GM12892 (cell line): ENCODE measurements around the gene LRFN2.

Source experiments
- DNase-seq: peaks from one replicate; pipeline ENCODE4 v3.0.0; 2011; ENCODE audit not compliant: insufficient read length
- FAIRE-seq: peaks from 2 replicates; lab custom pipeline; 2011; peaks lifted over from hg19 to GRCh38; lab: Jason Lieb, UNC
- POLR2A ChIP-seq: IDR thresholded peaks from 2 replicates; pipeline ENCODE4 v1.6.1; 2011; ENCODE audit warnings: low read depth, low read length, control low read depth
- POLR2AphosphoS5 ChIP-seq: IDR thresholded peaks from 2 replicates; pipeline ENCODE4 v1.6.1; 2011; ENCODE audit warnings: low read depth, low read length, control low read depth
- TAF1 ChIP-seq: IDR thresholded peaks from 2 replicates; pipeline ENCODE4 v1.6.1; 2011; ENCODE audit warnings: low read depth, mild to moderate bottlenecking, control low read depth, low read length, borderline replicate concordance

LRFN2 gene

GRCh38 chr6:40395698-40396076, 191.5 kb downstream of the LRFN2 start:
- DNase-seq: no peak
- TF ChIP-seq TAF1: no peak
- no peak for TF ChIP-seq POLR2AphosphoS5
- no peak for TF ChIP-seq POLR2A
- no peak for FAIRE-seq

GRCh38 chr6:40395066-40395697, 192.0 kb downstream of the LRFN2 start:
- no peak for DNase-seq
- no peak for FAIRE-seq
- TF ChIP-seq POLR2AphosphoS5 (no peak), POLR2A (no peak), TAF1 (no peak)

- DNase-seq (no peak), FAIRE-seq (no peak)
- TF ChIP-seq POLR2A: no peak
These were observed 192.8 kb downstream of the LRFN2 start for GRCh38 chr6:40394381-40394780.

- TF ChIP-seq POLR2A (no peak), POLR2AphosphoS5 (no peak), TAF1 (no peak)
- FAIRE-seq (no peak), DNase-seq (no peak)
These were observed 193.5 kb downstream of the LRFN2 start for GRCh38 chr6:40393641-40394040.

- DNase-seq (no peak), FAIRE-seq (no peak)
- no peak for TF ChIP-seq POLR2AphosphoS5
- TF ChIP-seq POLR2A: no peak
- TF ChIP-seq TAF1: no peak
These were observed 194.6 kb downstream of the LRFN2 start for GRCh38 chr6:40392589-40392988.

- FAIRE-seq (no peak), DNase-seq (no peak)
- TF ChIP-seq POLR2AphosphoS5: no peak
These were observed 195.2 kb downstream of the LRFN2 start for GRCh38 chr6:40391851-40392517.

- TF ChIP-seq POLR2A (no peak), TAF1 (no peak), POLR2AphosphoS5 (no peak)
- FAIRE-seq (no peak), DNase-seq (no peak)
These were observed 196.1 kb downstream of the LRFN2 start for GRCh38 chr6:40391086-40391485.

GRCh38 chr6:40390144-40390800, 196.9 kb downstream of the LRFN2 start:
- DNase-seq (no peak), FAIRE-seq (no peak)
- TF ChIP-seq POLR2A: no peak
- no peak for TF ChIP-seq POLR2AphosphoS5
- no peak for TF ChIP-seq TAF1

- no peak for FAIRE-seq
- DNase-seq: no peak
- no peak for TF ChIP-seq TAF1
- TF ChIP-seq POLR2A: no peak
- no peak for TF ChIP-seq POLR2AphosphoS5
These were observed 197.9 kb downstream of the LRFN2 start for GRCh38 chr6:40389254-40389653.

GRCh38 chr6:40387871-40388264, 199.3 kb downstream of the LRFN2 start:
- DNase-seq (no peak), FAIRE-seq (no peak)
- no peak for TF ChIP-seq POLR2AphosphoS5
- no peak for TF ChIP-seq POLR2A
- TF ChIP-seq TAF1: no peak

- DNase-seq: no peak
- TF ChIP-seq POLR2AphosphoS5: no peak
- TF ChIP-seq TAF1: no peak
- no peak for TF ChIP-seq POLR2A
- FAIRE-seq: no peak
These were observed 199.9 kb downstream of the LRFN2 start for GRCh38 chr6:40387127-40387870.

- no peak for DNase-seq
- TF ChIP-seq POLR2A: no peak
- TF ChIP-seq TAF1: no peak
- TF ChIP-seq POLR2AphosphoS5: no peak
- FAIRE-seq: no peak
These were observed 201.0 kb downstream of the LRFN2 start for GRCh38 chr6:40386200-40386599.
